ENCODE data around the gene BOD1. TPM values are rescaled to one million over a fixed set of nuclear protein-coding genes. Genes with fewer than 3 reads are reported as not detected.
A peak's percentile ranks its signal among the peaks of the same experiment; 100 is the strongest.

The BOD1 gene
- 183 TPM for polyA plus RNA-seq (2013, experiment 1 of 4)
- 169 TPM for polyA plus RNA-seq (2013, experiment 2 of 4)
- polyA plus RNA-seq (2013, experiment 3 of 4) = 155 TPM
- 176 TPM for polyA plus RNA-seq (2013, experiment 4 of 4)

DNA sequence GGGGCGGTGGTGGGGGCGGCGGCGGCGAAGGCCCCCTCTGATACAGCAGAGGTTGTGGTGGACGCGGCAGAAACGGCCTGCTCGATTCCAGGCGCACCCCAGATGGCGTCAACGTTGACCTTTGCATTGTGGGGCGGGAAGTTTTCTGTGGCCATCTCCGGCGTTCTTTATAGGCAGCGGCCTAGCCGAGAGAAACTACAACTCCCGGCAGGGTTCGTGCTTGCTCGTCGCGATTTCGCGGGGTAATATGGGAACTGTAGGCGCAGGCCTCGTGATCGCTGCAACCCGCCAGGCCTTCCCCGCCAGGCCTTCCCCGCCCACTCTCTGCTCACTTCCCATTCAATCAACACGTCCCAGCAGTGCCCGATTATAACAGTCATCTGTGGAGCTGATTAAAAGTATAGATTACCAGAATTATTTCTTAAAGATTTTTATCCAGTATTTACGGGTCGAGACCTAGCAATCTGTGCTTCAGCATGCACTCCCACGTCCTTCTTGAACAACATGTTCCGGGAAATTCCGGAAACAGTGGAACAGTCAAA, at the start of gene BOD1:
Gene BOD1, minus strand, starts transcription at position 74 of the 542 bp plus-strand sequence. CDS start 214 bp downstream, outside the sequence.
- Histone ChIP-seq H3K36me3 (ENCODE audit: control insufficient read depth, insufficient read depth, low read length) (peaks cover 4% of the 10 kb centered on the region), H3K27ac (ENCODE audit: insufficient read depth, low read depth, low read length, poor library complexity, severe bottlenecking) (peak within 1 kb of the TSS; percentile 95), H3K9me3 (ENCODE audit: control insufficient read depth, low read length) (no peaks in the 10 kb centered on the region), H3K4me3 (ENCODE audit: insufficient read depth, low read depth, low read length) (peak within 1 kb of the TSS; percentile 99), H3K27me3 (ENCODE audit: control insufficient read depth, insufficient read depth, low read length, poor library complexity, severe bottlenecking) (no peaks in the 10 kb centered on the region), H3K4me1 (ENCODE audit: control insufficient read depth, insufficient read depth, low read length) (peaks cover 27% of the 10 kb centered on the region)
- 9% methylated on average over 35 to 36 of the region's 37 CpGs for WGBS, 2 experiments

DNA sequence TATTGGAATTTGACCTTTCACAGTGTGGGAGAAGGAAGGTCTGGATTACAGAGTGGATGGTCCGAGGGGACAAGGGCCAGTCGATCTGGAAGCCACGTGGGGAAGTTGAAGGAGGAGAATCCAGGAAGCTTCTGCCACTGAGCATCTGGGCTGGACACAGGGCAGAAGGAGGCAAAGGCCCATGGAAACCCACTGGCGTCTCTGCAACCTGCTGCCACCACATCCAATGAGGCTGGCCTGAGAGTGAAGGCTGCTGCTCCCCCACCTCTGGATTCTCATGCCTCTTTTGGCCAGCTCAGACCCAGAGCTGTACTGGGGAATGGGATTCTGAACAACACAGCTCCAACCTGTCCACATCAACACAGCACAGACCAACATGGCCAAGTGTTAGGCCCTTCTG, 48.9 kb upstream of the BOD1 start:
- 92 to 95% methylated on average over 4 of the region's 4 CpGs for WGBS, 2 experiments
- no peaks in the 10 kb centered on the region for H3K4me1 ChIP-seq (ENCODE audit: control insufficient read depth, insufficient read depth, low read length)
- H3K9me3 ChIP-seq (ENCODE audit: control insufficient read depth, low read length) = no peaks in the 10 kb centered on the region
- H3K27me3 ChIP-seq (ENCODE audit: control insufficient read depth, insufficient read depth, low read length, poor library complexity, severe bottlenecking) = no peaks in the 10 kb centered on the region
- no peak overlapping the region for H3K4me3 ChIP-seq (ENCODE audit: insufficient read depth, low read depth, low read length)
- H3K27ac ChIP-seq (ENCODE audit: insufficient read depth, low read depth, low read length, poor library complexity, severe bottlenecking) = no peak overlapping the region
- H3K36me3 ChIP-seq (ENCODE audit: control insufficient read depth, insufficient read depth, low read length) = no peaks in the 10 kb centered on the region

DNA sequence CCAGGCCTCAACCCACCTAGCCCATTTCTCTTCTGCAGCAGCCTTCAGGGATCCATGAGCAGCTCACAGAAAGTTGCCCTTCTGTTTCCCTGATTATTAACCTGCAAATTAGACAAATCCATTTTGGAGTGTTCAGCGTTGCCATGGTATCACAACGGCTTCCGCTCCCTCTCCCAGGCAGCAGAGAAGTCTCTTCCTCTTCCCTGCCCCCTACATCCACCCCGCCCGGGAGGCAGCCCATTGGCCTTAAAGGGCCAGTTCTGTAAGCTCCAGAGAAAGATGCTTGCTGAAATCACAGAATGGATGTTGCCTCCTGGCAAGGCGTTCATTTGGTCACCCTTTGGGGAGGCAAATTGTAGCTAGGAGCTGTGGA, 47.7 kb upstream of the BOD1 start:
- Histone ChIP-seq H3K9me3 (ENCODE audit: control insufficient read depth, low read length) (no peaks in the 10 kb centered on the region), H3K4me3 (ENCODE audit: insufficient read depth, low read depth, low read length) (no peak overlapping the region), H3K36me3 (ENCODE audit: control insufficient read depth, insufficient read depth, low read length) (no peaks in the 10 kb centered on the region), H3K27ac (ENCODE audit: insufficient read depth, low read depth, low read length, poor library complexity, severe bottlenecking) (no peak overlapping the region), H3K27me3 (ENCODE audit: control insufficient read depth, insufficient read depth, low read length, poor library complexity, severe bottlenecking) (no peaks in the 10 kb centered on the region), H3K4me1 (ENCODE audit: control insufficient read depth, insufficient read depth, low read length) (no peaks in the 10 kb centered on the region)
- WGBS, 2 experiments = 69 to 83% methylated on average over 6 of the region's 6 CpGs

DNA sequence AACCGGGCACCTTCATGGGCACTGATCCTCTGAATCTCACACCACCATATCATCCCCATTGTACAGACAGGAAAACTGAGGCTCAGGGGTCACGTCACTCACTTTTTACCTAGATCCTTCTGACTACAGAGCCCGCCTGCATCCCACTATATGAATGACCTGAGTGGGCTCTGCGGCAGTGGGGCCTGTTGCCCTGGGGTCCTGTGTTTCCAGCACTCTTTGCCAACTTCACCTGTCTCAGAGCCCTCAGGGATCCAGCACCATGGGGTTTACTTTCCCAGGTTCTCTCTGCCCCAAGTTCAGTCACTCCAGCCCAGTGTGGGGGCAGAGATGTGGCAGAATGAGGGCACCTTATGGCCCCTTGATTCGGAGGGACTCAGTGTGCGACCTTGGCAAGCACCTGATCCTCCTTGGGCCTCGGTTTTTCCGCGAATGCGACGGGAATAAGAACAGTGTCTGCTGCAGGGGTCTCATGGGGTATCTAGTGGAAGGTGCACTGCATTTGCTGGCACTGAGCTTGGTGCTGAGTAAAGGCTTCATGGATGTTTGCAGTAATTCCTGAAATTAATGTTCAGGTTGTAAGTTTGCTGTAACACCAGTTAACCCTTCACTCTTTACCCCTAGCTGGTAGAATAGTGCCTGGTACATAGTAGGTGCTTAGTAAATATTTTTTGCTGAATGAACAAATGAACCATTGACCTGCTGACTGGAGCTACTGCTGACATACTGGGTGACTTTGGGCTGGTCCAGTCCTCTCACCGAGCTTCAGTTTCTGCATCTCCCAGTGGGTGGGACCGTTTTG, 47.1 kb upstream of the BOD1 start:
- no peaks in the 10 kb centered on the region for H3K36me3 ChIP-seq (ENCODE audit: control insufficient read depth, insufficient read depth, low read length)
- no peaks in the 10 kb centered on the region for H3K27me3 ChIP-seq (ENCODE audit: control insufficient read depth, insufficient read depth, low read length, poor library complexity, severe bottlenecking)
- H3K27ac ChIP-seq (ENCODE audit: insufficient read depth, low read depth, low read length, poor library complexity, severe bottlenecking) = no peak overlapping the region
- H3K4me1 ChIP-seq (ENCODE audit: control insufficient read depth, insufficient read depth, low read length) = no peaks in the 10 kb centered on the region
- H3K4me3 ChIP-seq (ENCODE audit: insufficient read depth, low read depth, low read length) = no peak overlapping the region
- no peaks in the 10 kb centered on the region for H3K9me3 ChIP-seq (ENCODE audit: control insufficient read depth, low read length)
- WGBS, 2 experiments = 91 to 94% methylated on average over 13 of the region's 13 CpGs

DNA sequence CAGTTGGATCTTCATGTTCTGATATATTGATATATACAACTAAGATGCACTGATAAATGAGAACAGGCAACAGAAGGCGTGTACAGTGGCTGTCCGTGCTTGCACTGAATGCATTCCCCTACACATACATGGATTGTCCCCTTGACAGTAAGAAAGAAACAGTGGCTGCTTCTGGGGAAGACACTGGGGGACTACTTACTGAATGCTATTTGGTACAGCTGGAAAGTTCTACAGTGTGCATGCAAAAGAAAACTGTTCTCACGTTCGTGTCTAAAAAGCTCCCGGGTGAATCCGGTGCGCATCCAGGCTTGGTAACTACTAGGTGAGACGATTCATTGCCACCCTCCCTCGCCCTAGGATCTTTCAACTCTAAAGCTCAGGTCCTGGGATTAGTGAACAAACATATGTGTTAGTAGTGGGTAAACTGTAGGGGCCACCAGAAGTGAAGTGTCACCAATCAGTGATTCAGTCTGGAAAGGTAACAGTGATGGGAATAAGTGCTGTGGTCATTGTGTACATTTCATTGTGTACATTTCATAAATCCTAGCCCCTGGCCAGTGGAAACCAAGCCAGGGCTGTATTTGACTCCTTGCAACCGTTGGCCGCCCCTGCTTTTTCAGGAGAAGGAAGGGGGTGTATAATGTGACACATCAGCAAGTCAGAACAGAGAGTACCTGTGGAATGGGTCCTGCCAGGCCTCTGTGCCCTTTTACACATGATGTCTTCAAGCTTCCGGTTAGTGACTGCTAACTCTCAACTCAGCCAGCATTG, 46.3 kb upstream of the BOD1 start:
- no peaks in the 10 kb centered on the region for H3K9me3 ChIP-seq (ENCODE audit: control insufficient read depth, low read length)
- no peaks in the 10 kb centered on the region for H3K36me3 ChIP-seq (ENCODE audit: control insufficient read depth, insufficient read depth, low read length)
- 92 to 94% methylated on average over 12 of the region's 12 CpGs for WGBS, 2 experiments
- no peaks in the 10 kb centered on the region for H3K27me3 ChIP-seq (ENCODE audit: control insufficient read depth, insufficient read depth, low read length, poor library complexity, severe bottlenecking)
- H3K4me1 ChIP-seq (ENCODE audit: control insufficient read depth, insufficient read depth, low read length) = no peaks in the 10 kb centered on the region
- no peak overlapping the region for H3K27ac ChIP-seq (ENCODE audit: insufficient read depth, low read depth, low read length, poor library complexity, severe bottlenecking)
- no peak overlapping the region for H3K4me3 ChIP-seq (ENCODE audit: insufficient read depth, low read depth, low read length)

DNA sequence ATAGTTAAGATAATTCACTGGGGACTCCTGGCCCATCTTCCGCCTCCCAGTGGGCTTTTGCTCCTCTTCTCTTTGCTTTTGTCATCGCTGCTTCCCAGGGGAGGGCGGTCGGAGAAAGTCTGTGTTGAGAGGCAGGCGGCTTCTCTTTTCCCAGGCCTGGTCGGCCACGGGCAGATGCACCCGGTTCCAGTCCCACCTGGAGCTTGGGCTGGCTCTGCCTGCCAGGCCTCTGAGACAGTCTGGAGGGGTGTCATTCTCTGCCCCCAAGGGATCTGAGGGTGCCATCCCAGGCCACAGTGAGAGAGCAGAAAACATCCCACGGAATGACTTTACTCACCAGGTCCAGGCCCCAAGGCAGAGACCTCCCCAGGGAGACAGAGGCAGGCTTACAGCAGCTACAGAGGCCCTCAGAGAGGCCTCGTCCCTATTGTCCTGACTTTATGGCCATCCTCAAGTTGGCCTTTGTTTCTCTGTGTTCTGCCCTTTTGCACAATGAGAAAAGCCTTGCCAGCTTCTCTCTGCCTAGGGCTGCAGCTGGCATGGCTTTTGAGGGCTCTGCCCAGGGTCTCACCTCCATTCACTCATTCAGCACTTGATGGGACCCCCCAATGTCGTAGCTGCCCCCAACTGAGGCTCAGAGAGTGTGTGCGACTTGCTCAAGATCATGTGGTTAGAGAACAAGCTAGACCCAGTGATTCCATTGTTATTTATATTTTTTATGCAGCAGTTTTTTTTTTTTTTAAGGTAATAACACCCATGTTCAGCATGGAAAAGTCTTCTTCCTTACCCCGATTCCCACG, 44.2 kb upstream of the BOD1 start:
- Histone ChIP-seq H3K36me3 (ENCODE audit: control insufficient read depth, insufficient read depth, low read length) (no peaks in the 10 kb centered on the region), H3K4me1 (ENCODE audit: control insufficient read depth, insufficient read depth, low read length) (no peaks in the 10 kb centered on the region), H3K27ac (ENCODE audit: insufficient read depth, low read depth, low read length, poor library complexity, severe bottlenecking) (no peak overlapping the region), H3K27me3 (ENCODE audit: control insufficient read depth, insufficient read depth, low read length, poor library complexity, severe bottlenecking) (no peaks in the 10 kb centered on the region), H3K4me3 (ENCODE audit: insufficient read depth, low read depth, low read length) (no peak overlapping the region), H3K9me3 (ENCODE audit: control insufficient read depth, low read length) (no peaks in the 10 kb centered on the region)
- 83 to 85% methylated on average over 13 to 14 of the region's 14 CpGs for WGBS, 2 experiments

DNA sequence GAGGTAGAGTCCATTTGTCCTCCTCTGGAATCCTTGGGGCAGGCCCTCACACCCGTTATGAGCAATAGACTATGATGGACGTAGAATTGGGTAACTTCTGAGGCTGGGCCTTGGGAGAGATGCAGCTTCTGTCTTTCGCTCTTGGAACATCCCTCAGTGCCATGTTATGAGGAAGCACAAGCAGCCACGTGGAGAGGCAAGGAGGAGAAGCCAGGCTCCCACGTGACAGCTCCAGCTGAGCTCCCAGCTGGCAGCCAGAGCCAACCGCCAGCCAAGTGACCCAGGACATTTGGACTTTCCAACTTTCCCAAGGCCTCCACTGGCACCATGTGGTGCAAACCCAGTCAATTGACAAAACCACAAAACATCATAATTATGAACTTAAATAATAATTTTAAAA, 43.0 kb upstream of the BOD1 start:
- 93 to 95% methylated on average over 6 of the region's 6 CpGs for WGBS, 2 experiments
- H3K4me3 ChIP-seq (ENCODE audit: insufficient read depth, low read depth, low read length) = no peak overlapping the region

DNA sequence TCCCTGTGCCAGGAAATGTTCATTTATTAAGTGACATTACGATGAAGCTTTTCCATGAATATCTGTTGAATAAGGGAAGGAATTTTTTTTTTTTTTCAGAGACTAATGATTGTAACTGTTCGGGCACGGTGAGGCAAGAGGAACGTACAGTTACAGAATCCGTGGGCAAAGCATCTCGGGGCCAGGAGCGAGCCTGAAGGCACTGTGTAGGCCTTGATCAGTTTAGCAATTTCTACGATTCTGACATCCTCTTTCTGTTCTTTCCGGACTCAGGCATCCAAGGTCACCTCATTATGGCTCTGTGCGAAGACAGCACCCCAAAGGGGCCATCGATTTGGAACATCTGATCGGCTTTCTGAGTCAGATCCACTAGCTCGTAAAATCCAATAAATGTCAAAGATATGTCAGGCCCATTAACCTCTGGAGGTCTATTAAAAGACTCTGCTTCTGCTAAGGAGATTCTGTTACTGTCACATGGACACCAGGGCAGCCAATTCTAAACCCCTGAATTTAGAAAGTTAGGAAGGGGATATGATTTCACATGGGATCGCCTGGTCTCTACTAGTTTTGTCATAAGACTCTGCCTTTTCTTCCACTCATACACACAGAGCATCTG, 41.4 kb upstream of the BOD1 start:
- 93 to 96% methylated on average over 14 of the region's 14 CpGs for WGBS, 2 experiments
- H3K27me3 ChIP-seq (ENCODE audit: control insufficient read depth, insufficient read depth, low read length, poor library complexity, severe bottlenecking) = no peaks in the 10 kb centered on the region

More for the DNA sequence above, 43.0 kb upstream of the BOD1 start:
- Histone ChIP-seq H3K36me3 (ENCODE audit: control insufficient read depth, insufficient read depth, low read length) (no peaks in the 10 kb centered on the region), H3K9me3 (ENCODE audit: control insufficient read depth, low read length) (no peaks in the 10 kb centered on the region), H3K27me3 (ENCODE audit: control insufficient read depth, insufficient read depth, low read length, poor library complexity, severe bottlenecking) (no peaks in the 10 kb centered on the region), H3K4me1 (ENCODE audit: control insufficient read depth, insufficient read depth, low read length) (no peaks in the 10 kb centered on the region), H3K27ac (ENCODE audit: insufficient read depth, low read depth, low read length, poor library complexity, severe bottlenecking) (no peak overlapping the region)

DNA sequence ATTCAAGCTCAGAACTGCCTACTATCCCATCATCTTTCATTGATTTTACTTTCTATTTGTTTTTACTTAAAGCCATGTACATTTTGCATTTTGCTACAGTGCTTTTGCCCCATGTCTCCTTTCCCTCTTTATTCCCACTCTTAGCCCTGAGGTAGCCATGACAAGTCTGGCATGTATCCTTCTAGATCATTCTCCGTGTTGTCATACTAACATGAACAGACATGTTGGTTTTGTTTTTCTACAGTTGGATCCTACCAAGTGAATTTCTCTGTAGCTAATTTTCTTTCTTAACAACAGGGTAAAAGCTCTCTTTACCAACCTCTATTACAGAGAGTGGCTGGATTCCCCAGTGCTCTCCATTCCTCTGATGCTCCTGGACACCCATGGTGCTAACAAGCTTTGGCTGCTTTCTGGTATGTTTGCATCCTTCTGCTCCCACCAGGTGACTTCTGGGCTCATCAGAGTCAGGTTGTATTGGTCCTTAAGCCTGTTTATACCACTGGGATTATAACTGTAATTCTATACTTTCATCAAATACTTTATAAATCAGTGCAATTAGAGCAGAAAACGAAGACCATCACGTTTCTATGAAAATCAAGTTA, 38.8 kb upstream of the BOD1 start:
- H3K4me3 ChIP-seq (ENCODE audit: insufficient read depth, low read depth, low read length) = no peak overlapping the region
- H3K9me3 ChIP-seq (ENCODE audit: control insufficient read depth, low read length) = peaks cover 2% of the 10 kb centered on the region
- WGBS, 2 experiments = 94 to 95% methylated on average over 3 of the region's 3 CpGs
- H3K27me3 ChIP-seq (ENCODE audit: control insufficient read depth, insufficient read depth, low read length, poor library complexity, severe bottlenecking) = no peaks in the 10 kb centered on the region
- no peak overlapping the region for H3K27ac ChIP-seq (ENCODE audit: insufficient read depth, low read depth, low read length, poor library complexity, severe bottlenecking)
- no peaks in the 10 kb centered on the region for H3K4me1 ChIP-seq (ENCODE audit: control insufficient read depth, insufficient read depth, low read length)
- H3K36me3 ChIP-seq (ENCODE audit: control insufficient read depth, insufficient read depth, low read length) = no peaks in the 10 kb centered on the region

More for the DNA sequence above, 41.4 kb upstream of the BOD1 start:
- Histone ChIP-seq H3K4me3 (ENCODE audit: insufficient read depth, low read depth, low read length) (no peak overlapping the region), H3K9me3 (ENCODE audit: control insufficient read depth, low read length) (peaks cover 2% of the 10 kb centered on the region), H3K36me3 (ENCODE audit: control insufficient read depth, insufficient read depth, low read length) (no peaks in the 10 kb centered on the region), H3K4me1 (ENCODE audit: control insufficient read depth, insufficient read depth, low read length) (no peaks in the 10 kb centered on the region), H3K27ac (ENCODE audit: insufficient read depth, low read depth, low read length, poor library complexity, severe bottlenecking) (no peak overlapping the region)

Measured in ectodermal cell (in vitro differentiated cells).